ENCODE data around the gene PKD2L2. TPM values are rescaled to one million over a fixed set of nuclear protein-coding genes. Genes with fewer than 3 reads are reported as not detected.

PKD2L2 gene
- total and polyA plus RNA-seq, 10 of the 15 experiments (the other 5 are each of a cell fraction or from before 2014, with no cell fraction given): 0.11 to 0.86 (median 0.26) TPM; not detected in 4

- no peaks in the 10 kb centered on the region for H3K79me2 ChIP-seq (ENCODE audit: control insufficient read depth, insufficient read depth, low read length)
- WGBS (ENCODE audit: insufficient coverage, insufficient replicate concordance, low lambda C conversion rate, missing lambda C conversion rate): 67% methylated on average over 4 of the region's 4 CpGs
- H3K27me3 ChIP-seq (replicated peaks in 1 of 2; ENCODE audit: control insufficient read depth in 2 of 2, insufficient read depth in 2 of 2, low read length in 1 of 2): no peaks in the 10 kb centered on the region
- TF ChIP-seq KLF5 (IDR thresholded peaks at IDR 0.05; ENCODE audit: partially characterized antibody): no peak
- no peak for TF ChIP-seq BMI1 (IDR thresholded peaks at IDR 0.05; ENCODE audit: borderline replicate concordance)
- no peak for TF ChIP-seq HDAC6 (IDR thresholded peaks at IDR 0.05; ENCODE audit: unreplicated experiment)
- no peak for TF ChIP-seq NRF1 (conservative IDR thresholded peaks at IDR 0.05; ENCODE audit: low read depth, low read length)
- TF ChIP-seq WRNIP1 (IDR thresholded peaks at IDR 0.05; ENCODE audit: borderline replicate concordance, low read depth, low read length): no peak
- no peak for TF ChIP-seq CREB1 (IDR thresholded peaks at IDR 0.05; ENCODE audit: low read depth)
- no peak for TF ChIP-seq MXI1 (IDR thresholded peaks at IDR 0.05; ENCODE audit: low read depth, low read length)
- no peak for TF ChIP-seq IRF4 (IDR thresholded peaks at IDR 0.05; ENCODE audit: low read depth, low read length)
- TF ChIP-seq ZNF622 (IDR thresholded peaks at IDR 0.05): no peak
- TF ChIP-seq RFX5 (IDR thresholded peaks at IDR 0.05; ENCODE audit: low read depth, low read length): no peak
- no peak for TF ChIP-seq ATF2 (IDR thresholded peaks at IDR 0.05; ENCODE audit: low read length)
- TF ChIP-seq IRF5 (IDR thresholded peaks at IDR 0.05; ENCODE audit: borderline replicate concordance): no peak
- TF ChIP-seq ZBED1 (IDR thresholded peaks at IDR 0.05; ENCODE audit: borderline replicate concordance): no peak
- TF ChIP-seq ZNF384 (IDR thresholded peaks at IDR 0.05; ENCODE audit: borderline replicate concordance, low read depth, low read length): no peak
- no peak for TF ChIP-seq ZZZ3 (IDR thresholded peaks at IDR 0.05; ENCODE audit: control insufficient read depth, insufficient read length, low read depth)
- no peak for TF ChIP-seq SREBF2 (IDR thresholded peaks at IDR 0.05; ENCODE audit: low read length)
- TF ChIP-seq STAT3 (IDR thresholded peaks at IDR 0.05; ENCODE audit: low read depth, low read length): no peak
- TF ChIP-seq BHLHE40 (IDR thresholded peaks at IDR 0.05; ENCODE audit: borderline replicate concordance in 1 of 2, low read depth in 2 of 2, low read length in 1 of 2): no peak
- no peak for TF ChIP-seq FOS (IDR thresholded peaks at IDR 0.05; ENCODE audit: borderline replicate concordance, extremely low read depth, insufficient read length)
- no peak for TF ChIP-seq SPI1 (IDR thresholded peaks at IDR 0.05; ENCODE audit: borderline replicate concordance, insufficient read depth, low read depth, low read length)
- RAD21 ChIA-PET (ENCODE audit: unreplicated experiment): no interaction called here
- POLR2A ChIA-PET: no interaction called here
- CTCF ChIA-PET: interaction anchor here (0.6 to 1.7 kb wide), 2 partner anchors 146 to 209 kb away, joined by 3 read pairs; no protein-coding TSS in a partner anchor
- no peaks in the 10 kb centered on the region for H3K4me1 ChIP-seq (ENCODE audit: control insufficient read depth, insufficient read depth, low read length)
- no peak overlapping the region for H3K27ac ChIP-seq (ENCODE audit: control insufficient read depth, insufficient read depth)
- H2AFZ ChIP-seq (ENCODE audit: control insufficient read depth, low read depth, low read length): no peak overlapping the region
- no peaks in the 10 kb centered on the region for H3K9me3 ChIP-seq (replicated peaks; ENCODE audit: control insufficient read depth, insufficient read depth, low read length)
- no peaks in the 10 kb centered on the region for H4K20me1 ChIP-seq (ENCODE audit: control insufficient read depth, insufficient read depth)
- ATAC-seq (no peak), DNase-seq (ENCODE audit: low read depth, low spot score) (no peak), FAIRE-seq (no peak)
- TSS peak; percentile 38 for BruUV-seq (replicated peaks)
- in situ Hi-C loops (cut with MboI): no loop called here
- H3K36me3 ChIP-seq (ENCODE audit: control insufficient read depth in 2 of 2, insufficient read depth in 2 of 2, low read length in 1 of 2): peaks cover 0 to 6% of the 10 kb centered on the region in 2 experiments; a peak in 2 of 4 replicates
- H3K4me3 ChIP-seq: no peak overlapping the region
- no peak overlapping the region for H3K9ac ChIP-seq (ENCODE audit: control insufficient read depth, insufficient read depth, low read length)
- intact Hi-C loops (cut with micrococcal nuclease; ENCODE audit: unreplicated experiment): no loop called here
- SMC1A ChIA-PET (ENCODE audit: uncharacterized antibody, unreplicated experiment): no interaction called here
- H3K4me2 ChIP-seq (ENCODE audit: control insufficient read depth, insufficient read depth): no peak overlapping the region
These were observed 34.6 kb downstream of the PKD2L2 start for GRCh38 chr5:137923856-137924255.
